ENCODE results near the gene P2RX2. TPM values are rescaled to one million over a fixed set of nuclear protein-coding genes. Genes with fewer than 3 reads are reported as not detected.

The P2RX2 gene
- total RNA-seq, 1 donor from 2014 or later, result not detected

- DNase-seq (ENCODE audit: low spot score), result no peak
- ATAC-seq, result no peak
These were observed 1.4 kb upstream of the P2RX2 start for GRCh38 chr12:132617135-132617701.

GRCh38 chr12:132617822-132618682 lies 524 bp upstream of the P2RX2 start:
- no peak for DNase-seq (ENCODE audit: low spot score)
- no peak for ATAC-seq

- ATAC-seq (no peak), DNase-seq (ENCODE audit: low spot score) (no peak)
These were observed 452 bp downstream of the P2RX2 start for GRCh38 chr12:132619071-132619385.

- DNase-seq (ENCODE audit: low spot score) (no peak), ATAC-seq (no peak)
These were observed 973 bp downstream of the P2RX2 start for GRCh38 chr12:132619386-132620112.

GRCh38 chr12:132620113-132620898 lies 1.7 kb downstream of the P2RX2 start:
- DNase-seq (ENCODE audit: low spot score) (no peak), ATAC-seq (no peak)

- DNase-seq (ENCODE audit: low spot score), result no peak
These were observed 2.5 kb downstream of the P2RX2 start for GRCh38 chr12:132620899-132621656.

GRCh38 chr12:132621657-132622435 lies 3.3 kb downstream of the P2RX2 start:
- ATAC-seq, result no peak
- no peak for DNase-seq (ENCODE audit: low spot score)

More at GRCh38 chr12:132620899-132621656, 2.5 kb downstream of the P2RX2 start:
- ATAC-seq, result no peak

GRCh38 chr12:132622437-132623071 lies 4.0 kb downstream of the P2RX2 start:
- peak; percentile 18 for ATAC-seq
- no peak for DNase-seq (ENCODE audit: low spot score)

GRCh38 chr12:132623072-132623869 lies 4.7 kb downstream of the P2RX2 start:
- no peak for DNase-seq (ENCODE audit: low spot score)
- ATAC-seq, result no peak

- DNase-seq (ENCODE audit: low spot score), result no peak
These were observed 5.7 kb downstream of the P2RX2 start for GRCh38 chr12:132624186-132624855.

GRCh38 chr12:132624910-132625630 lies 6.5 kb downstream of the P2RX2 start:
- DNase-seq (ENCODE audit: low spot score) (no peak), ATAC-seq (no peak)

More at GRCh38 chr12:132624186-132624855, 5.7 kb downstream of the P2RX2 start:
- no peak for ATAC-seq

GRCh38 chr12:132625731-132626430 lies 7.3 kb downstream of the P2RX2 start:
- no peak for ATAC-seq
- DNase-seq (ENCODE audit: low spot score), result no peak

GRCh38 chr12:132629330-132629729 lies 10.8 kb downstream of the P2RX2 start:
- ATAC-seq (no peak), DNase-seq (ENCODE audit: low spot score) (no peak)

GRCh38 chr12:132630672-132631071 lies 12.1 kb downstream of the P2RX2 start:
- DNase-seq (ENCODE audit: low spot score), result no peak
- no peak for ATAC-seq

- DNase-seq (ENCODE audit: low spot score) (no peak), ATAC-seq (no peak)
These were observed 13.1 kb downstream of the P2RX2 start for GRCh38 chr12:132631666-132632065.

GRCh38 chr12:132632521-132633228 lies 14.1 kb downstream of the P2RX2 start:
- ATAC-seq, result no peak
- no peak for DNase-seq (ENCODE audit: low spot score)
